Gastrocnemius medialis (tissue), 4 donors: ENCODE measurements around the gene DMD. TPM values are rescaled to one million over a fixed set of nuclear protein-coding genes. Genes with fewer than 3 reads are reported as not detected.
A peak's percentile ranks its signal among the peaks of the same experiment; 100 is the strongest.

Experiments
- ATAC-seq, 2 donors: fragments of 150-250 bp; one replicate each; pipeline ENCODE4 v1.9.1; 2016
- DNase-seq, 2 donors: peaks; one replicate each; pipeline ENCODE4 v3.0.0-alpha.2; 2019
- H3K27ac ChIP-seq, 4 donors: fragments of 200-600 bp; sonication (generic); 1 replicate in 1 of 4; 2 replicates in 3 of 4; pipeline ENCODE4 v1.5.1; 2016 to 2018; ENCODE audit warnings: mild to moderate bottlenecking in 2 of 4, moderate library complexity in 1 of 4
- H3K27me3 ChIP-seq, 3 donors: fragments of 200-600 bp; sonication (generic) in 2 of 3; 1 replicate in 1 of 3; 2 replicates in 2 of 3; pipeline versions ENCODE4 v1.5.1 to v1.6.0; 2016 to 2019; ENCODE audit warnings: mild to moderate bottlenecking in 1 of 3, moderate library complexity in 1 of 3
- H3K36me3 ChIP-seq, 2 donors: fragments of 200-600 bp; sonication (generic) in 1 of 2; one replicate each; pipeline ENCODE4 v1.5.1; 2017 to 2018
- H3K4me1 ChIP-seq, 2 donors: fragments of 200-600 bp; sonication (generic) in 1 of 2; one replicate each; pipeline ENCODE4 v1.5.1; 2016 to 2017; ENCODE audit warnings: mild to moderate bottlenecking in 2 of 2
- H3K4me3 ChIP-seq, 4 donors: fragments of 200-600 bp; sonication (generic) in 3 of 4; 1 replicate in 1 of 4; 2 replicates in 3 of 4; pipeline ENCODE4 v1.5.1; 2016 to 2019; ENCODE audit warnings: mild to moderate bottlenecking in 2 of 4
- H3K9me3 ChIP-seq, 3 donors: fragments of 200-600 bp; sonication (generic) in 2 of 3; 1 replicate in 1 of 3; 2 replicates in 2 of 3; pipeline ENCODE4 v1.5.1; 2016 to 2019
- POLR2A ChIP-seq, 2 donors: fragments of 450-650 bp; IDR thresholded peaks; one replicate each; pipeline ENCODE4 v1.6.1; 2017; ENCODE audit warnings: antibody characterized with exemption in 2 of 2, mild to moderate bottlenecking in 2 of 2, moderate library complexity in 2 of 2
- in situ Hi-C, 4 donors: fragments of 200-750 bp; cut with MboI; loops; one replicate each; pipeline versions ENCODE4 v1.15.0 to v1.8.0; 2017; ENCODE audit warnings: low sequenced_read_pairs in 4 of 4
- intact Hi-C: fragments of 100-400 bp; cut with DNase I; formaldehyde crosslinking; loops from one replicate; pipeline ENCODE4 v1.15.1; 2023; ENCODE audit warnings: low total_unique reads
- total RNA-seq, 4 donors: library from RNA; depleted of rRNA; stranded (reverse); fragments of >200 nt; gene quantifications; one replicate each; pipeline versions ENCODE4 v1.1.0 to v1.2.3, GENCODE V29; 2016
- TF ChIP-seq, protein P1 (sequence below), 5 experiments: fragments of 450-650 bp in 3 of 5; fragments of 200-600 bp in 2 of 5; sonication (generic) in 2 of 5; IDR thresholded peaks in 4 of 5; conservative IDR thresholded peaks in 1 of 5; 1 replicate in 4 of 5; 2 replicates in 1 of 5; pipeline ENCODE4 v1.5.1; 2016 to 2019; ENCODE audit warnings: antibody characterized with exemption in 5 of 5, mild to moderate bottlenecking in 3 of 5, moderate library complexity in 3 of 5

Gene DMD
- total RNA-seq, 4 donors from 2014 or later, result 53.5 to 201 (median 98.9) TPM

DNA sequence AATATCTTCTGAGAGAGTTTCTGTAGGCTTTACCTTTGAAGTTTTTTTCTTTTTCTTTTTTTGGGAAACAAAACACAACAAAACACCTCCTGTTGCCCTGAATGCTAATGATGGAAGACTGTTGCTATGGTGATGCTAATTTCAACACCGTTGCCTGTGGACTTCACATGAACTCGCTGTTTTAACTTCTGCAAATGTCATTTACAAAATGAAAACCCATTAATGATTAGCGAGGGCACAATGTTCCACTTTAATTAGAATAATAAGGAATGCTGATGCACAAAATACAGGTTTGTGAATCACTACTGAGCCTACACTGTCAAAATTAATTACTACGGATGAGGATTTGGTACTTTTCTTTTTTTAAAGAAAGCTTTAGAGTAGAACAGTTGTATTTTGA lies 1912.4 kb downstream of the DMD start:
- no peaks in the 10 kb centered on the region for H3K4me1 ChIP-seq
- H3K27me3 ChIP-seq, result no peaks in the 10 kb centered on the region
- in situ Hi-C loops (no loop called here), intact Hi-C loops (no loop called here)
- no peaks in the 10 kb centered on the region for H3K9me3 ChIP-seq
- H3K27ac ChIP-seq, result no peak overlapping the region
- no peak for DNase-seq
- H3K4me3 ChIP-seq, result no peak overlapping the region
- no peaks in the 10 kb centered on the region for H3K36me3 ChIP-seq
- ATAC-seq, result no peak
- no peak for TF ChIP-seq POLR2A (IDR thresholded peaks at IDR 0.05)
- TF ChIP-seq, protein P1, sequence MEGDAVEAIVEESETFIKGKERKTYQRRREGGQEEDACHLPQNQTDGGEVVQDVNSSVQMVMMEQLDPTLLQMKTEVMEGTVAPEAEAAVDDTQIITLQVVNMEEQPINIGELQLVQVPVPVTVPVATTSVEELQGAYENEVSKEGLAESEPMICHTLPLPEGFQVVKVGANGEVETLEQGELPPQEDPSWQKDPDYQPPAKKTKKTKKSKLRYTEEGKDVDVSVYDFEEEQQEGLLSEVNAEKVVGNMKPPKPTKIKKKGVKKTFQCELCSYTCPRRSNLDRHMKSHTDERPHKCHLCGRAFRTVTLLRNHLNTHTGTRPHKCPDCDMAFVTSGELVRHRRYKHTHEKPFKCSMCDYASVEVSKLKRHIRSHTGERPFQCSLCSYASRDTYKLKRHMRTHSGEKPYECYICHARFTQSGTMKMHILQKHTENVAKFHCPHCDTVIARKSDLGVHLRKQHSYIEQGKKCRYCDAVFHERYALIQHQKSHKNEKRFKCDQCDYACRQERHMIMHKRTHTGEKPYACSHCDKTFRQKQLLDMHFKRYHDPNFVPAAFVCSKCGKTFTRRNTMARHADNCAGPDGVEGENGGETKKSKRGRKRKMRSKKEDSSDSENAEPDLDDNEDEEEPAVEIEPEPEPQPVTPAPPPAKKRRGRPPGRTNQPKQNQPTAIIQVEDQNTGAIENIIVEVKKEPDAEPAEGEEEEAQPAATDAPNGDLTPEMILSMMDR (IDR thresholded peaks at IDR 0.05 in 4 of 5, conservative IDR thresholded peaks at IDR 0.05 in 1 of 5), result no peak

DNA sequence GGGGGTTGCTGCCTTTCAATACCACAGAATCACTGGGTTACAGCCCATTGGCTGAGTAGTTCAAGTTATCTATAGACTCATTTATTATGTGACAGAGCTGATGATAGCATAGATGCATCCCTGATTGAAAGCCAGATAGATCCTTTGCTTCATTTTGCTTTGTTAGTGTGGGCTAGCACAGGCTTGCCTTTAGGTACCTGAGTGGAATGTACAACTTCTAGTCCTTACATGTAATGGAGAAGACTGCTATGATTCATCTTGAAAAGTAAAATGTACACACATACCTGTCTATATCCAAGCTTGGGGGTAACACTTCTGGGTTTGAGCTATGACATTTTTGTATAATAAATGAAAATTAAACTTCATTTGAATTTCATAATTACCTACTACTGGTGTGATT lies 1913.5 kb downstream of the DMD start:
- Histone ChIP-seq H3K9me3 (no peaks in the 10 kb centered on the region), H3K4me1 (no peaks in the 10 kb centered on the region), H3K27me3 (no peaks in the 10 kb centered on the region), H3K4me3 (no peak overlapping the region), H3K36me3 (no peaks in the 10 kb centered on the region), H3K27ac (no peak overlapping the region)
- in situ Hi-C loops, result no loop called here
- no peak for ATAC-seq
- intact Hi-C loops, result no loop called here
- TF ChIP-seq POLR2A (IDR thresholded peaks at IDR 0.05), result no peak
- TF ChIP-seq, protein P1 (IDR thresholded peaks at IDR 0.05 in 4 of 5, conservative IDR thresholded peaks at IDR 0.05 in 1 of 5), result no peak
- DNase-seq, result no peak

DNA sequence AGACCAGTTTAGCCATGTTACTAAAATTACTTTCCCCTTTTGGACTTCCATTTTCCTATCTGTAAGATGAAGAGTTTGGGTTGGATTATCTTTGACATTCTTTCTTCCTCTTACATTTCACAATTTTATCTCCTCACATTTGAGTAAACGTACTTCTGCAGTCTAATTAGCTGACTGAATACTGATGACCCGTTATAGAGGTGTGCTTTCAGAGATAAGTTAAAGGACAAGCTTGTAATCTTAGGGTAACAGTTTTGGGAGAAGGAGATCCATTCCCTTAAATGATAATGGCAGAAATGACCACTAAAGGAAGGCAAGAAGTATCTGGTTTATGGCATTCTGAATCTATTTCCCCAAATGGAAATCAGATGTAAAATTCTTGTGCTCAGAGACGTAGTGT lies 1916.9 kb downstream of the DMD start:
- Histone ChIP-seq H3K27me3 (no peaks in the 10 kb centered on the region), H3K4me3 (no peak overlapping the region), H3K36me3 (no peaks in the 10 kb centered on the region), H3K4me1 (no peaks in the 10 kb centered on the region), H3K9me3 (no peaks in the 10 kb centered on the region), H3K27ac (no peak overlapping the region)
- no peak for DNase-seq
- in situ Hi-C loops, result no loop called here
- ATAC-seq, result no peak
- intact Hi-C loops, result no loop called here
- no peak for TF ChIP-seq POLR2A (IDR thresholded peaks at IDR 0.05)
- TF ChIP-seq, protein P1 (IDR thresholded peaks at IDR 0.05 in 4 of 5, conservative IDR thresholded peaks at IDR 0.05 in 1 of 5), result no peak

DNA sequence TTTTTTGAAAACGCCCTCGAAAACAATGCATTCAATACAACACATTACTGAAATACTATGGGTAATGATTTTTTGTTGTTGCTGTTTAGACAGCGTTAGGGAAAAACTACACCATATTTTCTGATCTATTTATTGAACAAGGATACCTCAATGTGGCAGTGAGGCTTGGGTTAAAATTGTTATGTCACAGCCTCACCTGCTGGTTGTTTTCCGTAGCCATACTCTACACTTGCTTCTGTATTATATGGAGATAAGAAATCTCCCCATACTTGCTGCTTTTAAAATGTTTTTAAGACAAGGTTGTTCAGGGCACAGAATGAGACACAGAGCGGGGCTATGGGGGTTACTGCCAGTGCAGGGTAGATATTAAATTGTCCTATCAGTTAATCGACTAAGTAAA lies 1917.9 kb downstream of the DMD start:
- TF ChIP-seq, protein P1 (IDR thresholded peaks at IDR 0.05 in 4 of 5, conservative IDR thresholded peaks at IDR 0.05 in 1 of 5), result peak in 1 of 5 experiments; percentile 11
- no peak for TF ChIP-seq POLR2A (IDR thresholded peaks at IDR 0.05)
- intact Hi-C loops, result no loop called here
- Histone ChIP-seq H3K36me3 (no peaks in the 10 kb centered on the region), H3K9me3 (no peaks in the 10 kb centered on the region), H3K27ac (no peak overlapping the region), H3K4me1 (no peaks in the 10 kb centered on the region), H3K4me3 (no peak overlapping the region), H3K27me3 (no peaks in the 10 kb centered on the region)
- DNase-seq (no peak), ATAC-seq (no peak)
- in situ Hi-C loops, result no loop called here

DNA sequence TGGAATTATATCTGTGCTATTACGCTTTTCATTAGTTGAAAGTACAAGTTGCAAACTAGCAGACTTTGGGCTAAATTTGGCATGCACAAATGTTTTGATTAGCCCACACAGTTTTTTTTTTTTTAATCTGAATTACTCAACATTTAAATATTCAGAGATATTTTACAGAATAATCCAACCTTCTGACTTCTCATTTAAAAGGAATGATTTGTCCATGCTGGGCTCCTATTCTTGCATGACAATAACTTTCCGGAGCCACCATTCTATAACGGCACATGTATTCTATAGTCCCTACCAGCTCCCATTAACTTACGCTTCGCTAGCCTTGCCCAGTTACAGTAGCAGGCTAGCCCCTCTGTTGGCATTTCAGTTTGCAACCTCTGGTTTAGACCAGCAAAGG lies 1920.2 kb downstream of the DMD start:
- no peak for ATAC-seq
- H3K4me1 ChIP-seq, result no peaks in the 10 kb centered on the region
- in situ Hi-C loops, result no loop called here

More for the DNA sequence above, 1920.2 kb downstream of the DMD start:
- no peak for TF ChIP-seq POLR2A (IDR thresholded peaks at IDR 0.05)
- TF ChIP-seq, protein P1 (IDR thresholded peaks at IDR 0.05 in 4 of 5, conservative IDR thresholded peaks at IDR 0.05 in 1 of 5), result no peak
- intact Hi-C loops, result no loop called here
- Histone ChIP-seq H3K27me3 (no peaks in the 10 kb centered on the region), H3K36me3 (no peaks in the 10 kb centered on the region), H3K9me3 (no peaks in the 10 kb centered on the region), H3K4me3 (no peak overlapping the region), H3K27ac (no peak overlapping the region)
- no peak for DNase-seq
